GM18511 (cell line): ENCODE results near the gene KRT12.

Source experiments
- ATAC-seq: cut with Tn5 transposase; IDR thresholded peaks from one replicate; pipeline ENCODE4 v1.9.1; 2021; ENCODE audit warnings: mild to moderate bottlenecking, moderate library complexity; ENCODE audit not compliant: unreplicated experiment

KRT12 gene

DNA sequence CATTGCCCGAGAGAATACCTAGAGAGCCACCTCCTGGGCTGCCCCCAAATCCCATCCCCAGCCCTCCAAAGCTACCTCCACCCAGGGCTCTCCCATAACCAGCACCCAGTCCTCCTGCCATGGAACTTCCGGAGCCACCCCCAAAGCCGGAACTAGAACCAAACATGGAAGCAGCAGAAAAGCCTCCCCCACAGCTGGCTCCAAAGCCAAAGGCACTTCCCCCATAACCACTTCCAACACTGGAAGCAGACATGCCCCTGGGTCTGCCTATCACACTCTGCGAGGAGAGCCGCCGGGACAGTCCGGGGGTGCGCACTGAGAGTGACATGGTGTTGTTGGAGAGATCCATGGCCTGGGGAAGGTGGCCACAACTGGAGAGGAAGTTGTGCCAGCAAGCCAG lies at the start of gene KRT12:
Gene KRT12, minus strand, starts transcription at position 386 of the 400 bp plus-strand sequence. Its CDS starts 37 bp downstream, at position 349.
- no peak for ATAC-seq

DNA sequence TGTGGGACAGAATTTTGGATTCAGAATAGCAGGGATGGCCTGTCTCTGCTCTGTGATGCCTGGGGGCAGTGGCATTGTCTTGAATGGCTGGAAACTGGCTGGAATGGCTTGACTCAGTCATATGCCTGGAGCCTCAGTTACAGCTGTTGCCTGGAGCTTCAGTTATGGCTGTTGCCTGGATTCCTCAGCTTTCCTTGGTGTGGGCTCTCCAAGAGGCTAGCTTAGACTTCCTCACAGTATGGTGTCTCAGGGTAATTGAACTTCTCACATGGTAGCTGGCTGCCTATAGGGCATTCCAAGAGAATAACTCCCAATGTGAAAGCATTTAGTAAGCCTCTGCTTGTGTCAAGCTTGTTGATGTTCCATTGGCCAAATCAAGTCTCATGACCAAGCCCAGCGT lies 49.3 kb upstream of the KRT12 start:
- no peak for ATAC-seq

DNA sequence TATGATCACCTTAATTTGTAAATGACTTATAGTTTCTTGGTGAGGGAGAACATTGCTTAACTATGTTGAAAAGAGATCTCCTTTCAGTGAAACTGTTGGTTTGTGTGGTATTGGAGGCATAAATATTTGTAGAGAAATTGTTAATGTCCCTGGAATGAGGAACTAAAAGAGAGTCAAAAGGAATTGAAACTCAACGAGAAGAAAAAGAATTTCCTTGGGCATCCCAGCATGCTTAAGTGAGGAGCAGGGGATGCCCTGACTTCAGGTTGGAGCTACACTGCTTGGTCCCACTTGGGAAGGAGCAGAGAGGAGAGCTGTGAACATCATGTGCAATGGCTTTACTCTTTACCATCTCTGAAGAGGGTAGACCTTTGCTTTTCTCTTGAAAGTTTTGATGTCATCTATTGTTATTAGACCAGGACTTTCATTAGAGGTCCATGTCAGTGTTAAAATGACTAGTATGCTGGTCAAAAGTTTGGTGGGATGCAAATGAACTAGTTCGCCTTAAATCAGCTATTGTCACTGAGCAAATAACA lies 48.8 kb upstream of the KRT12 start:
- no peak for ATAC-seq

GRCh38 chr17:40915199-40915661 lies 48.2 kb upstream of the KRT12 start:
- ATAC-seq: peak; percentile 45

GRCh38 chr17:40914075-40914855 lies 47.2 kb upstream of the KRT12 start:
- no peak for ATAC-seq

DNA sequence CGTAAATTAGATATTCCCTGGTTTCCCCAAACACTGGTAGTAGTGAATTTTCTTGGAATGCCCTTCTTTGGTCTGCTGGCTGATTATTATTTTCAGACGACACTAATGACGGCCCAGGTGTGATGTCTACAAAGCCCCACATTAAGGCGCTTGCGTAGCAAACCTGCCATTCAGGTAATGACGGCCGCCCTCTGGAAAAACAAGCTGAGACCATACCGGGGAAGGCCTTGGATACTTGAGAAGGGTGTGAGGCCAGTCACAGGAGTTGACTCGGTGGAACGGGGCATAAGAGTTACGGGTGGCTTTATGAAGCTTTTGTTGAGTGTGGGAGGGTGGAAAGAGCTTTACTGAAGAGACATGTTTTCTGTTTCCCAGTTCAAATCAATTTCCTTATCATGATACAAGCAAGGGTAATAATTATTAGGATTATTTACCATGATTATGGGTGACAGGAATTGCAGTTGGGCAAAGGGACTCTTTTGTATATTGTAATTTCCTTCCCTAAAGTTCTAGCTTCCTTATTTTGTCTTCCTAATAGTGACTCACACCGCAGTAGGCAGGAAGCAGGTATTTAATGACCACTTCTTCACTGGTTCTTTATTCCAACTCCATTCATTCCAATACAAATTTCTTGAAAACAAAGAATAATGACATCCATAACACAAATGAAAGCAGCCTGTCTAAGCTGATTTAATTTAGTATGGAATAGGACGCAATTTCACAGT lies 45.6 kb upstream of the KRT12 start:
- ATAC-seq: no peak

GRCh38 chr17:40910441-40910841 lies 43.4 kb upstream of the KRT12 start:
- ATAC-seq: no peak

DNA sequence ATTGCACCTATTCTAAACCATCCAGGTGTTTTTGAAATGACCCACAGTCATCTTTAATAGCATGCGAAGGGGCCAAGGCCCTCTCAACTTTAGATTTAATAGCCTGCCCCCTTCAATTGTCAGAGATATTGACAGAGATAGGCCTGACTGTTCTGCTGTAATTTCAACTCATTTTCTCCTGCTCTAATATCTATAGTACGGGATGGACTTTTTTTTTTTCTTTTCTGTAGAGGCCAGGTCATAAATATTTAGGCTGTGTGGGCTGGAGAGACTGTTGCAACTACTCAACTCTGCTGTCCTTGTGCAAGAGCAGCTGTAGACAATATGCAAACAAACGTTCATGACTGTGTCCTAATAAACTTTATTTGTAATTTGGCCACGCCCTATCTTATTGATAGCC lies 42.7 kb upstream of the KRT12 start:
- ATAC-seq: no peak

GRCh38 chr17:40909351-40909750 lies 42.3 kb upstream of the KRT12 start:
- ATAC-seq: no peak

- ATAC-seq: no peak
These were observed 39.6 kb upstream of the KRT12 start for GRCh38 chr17:40906613-40907012.

GRCh38 chr17:40905370-40905769 lies 38.3 kb upstream of the KRT12 start:
- no peak for ATAC-seq

DNA sequence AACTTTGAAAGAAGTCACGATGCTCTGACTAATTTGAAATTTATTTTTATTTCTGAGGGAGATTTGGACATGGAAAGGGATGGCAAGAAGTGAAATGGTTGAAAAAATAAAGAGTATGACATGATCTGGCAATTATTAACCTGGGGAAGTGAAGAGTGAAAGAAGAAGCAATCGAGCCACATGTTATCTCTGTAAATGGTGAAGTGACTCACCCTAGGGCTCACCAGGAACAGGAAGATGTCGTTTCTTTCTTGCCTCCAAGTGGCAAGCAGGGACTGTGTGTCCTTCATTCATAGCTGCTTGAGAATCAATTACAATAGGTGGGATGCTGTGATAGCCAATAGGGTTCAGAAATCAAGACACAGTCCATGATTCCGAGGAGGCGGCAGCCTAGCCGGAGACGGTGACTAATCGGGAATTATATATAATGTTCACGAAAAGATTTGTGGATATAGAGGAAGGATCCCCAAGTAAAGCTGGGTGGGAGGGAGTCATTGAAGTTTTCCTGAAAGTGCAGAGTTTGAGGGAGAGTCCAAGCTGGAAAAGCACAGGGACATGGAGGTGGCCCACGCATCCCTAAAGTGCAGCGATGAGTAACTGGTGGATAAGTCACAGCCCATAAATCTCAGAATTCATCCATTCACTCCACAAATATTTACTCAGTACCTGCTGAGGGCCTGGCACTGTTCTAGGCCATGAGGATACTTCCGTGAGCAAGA lies 36.3 kb upstream of the KRT12 start:
- no peak for ATAC-seq

GRCh38 chr17:40902498-40902897 lies 35.5 kb upstream of the KRT12 start:
- no peak for ATAC-seq

DNA sequence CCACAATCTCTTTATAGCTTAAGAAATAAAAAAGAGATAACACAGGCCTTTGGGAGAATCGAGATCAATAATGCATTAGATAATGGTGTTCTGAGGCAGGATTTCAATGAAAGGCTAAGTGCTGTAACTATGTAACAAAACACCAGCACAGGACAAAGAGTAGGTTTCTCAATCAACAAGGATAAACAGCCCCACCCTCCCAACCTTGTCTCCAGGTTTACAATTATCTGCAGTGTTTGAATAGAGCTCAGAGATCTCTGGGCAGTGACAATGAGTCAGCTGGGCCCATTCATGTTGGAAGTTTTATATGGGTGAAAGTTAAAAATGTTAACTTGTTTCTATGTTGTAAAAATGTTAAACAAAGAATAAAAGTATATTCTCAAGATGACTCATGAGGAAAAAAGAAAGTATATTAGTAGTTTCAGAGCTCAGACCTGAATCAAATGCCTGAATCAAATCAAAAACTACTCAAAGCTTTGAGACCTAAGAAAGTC lies 35.0 kb upstream of the KRT12 start:
- no peak for ATAC-seq

DNA sequence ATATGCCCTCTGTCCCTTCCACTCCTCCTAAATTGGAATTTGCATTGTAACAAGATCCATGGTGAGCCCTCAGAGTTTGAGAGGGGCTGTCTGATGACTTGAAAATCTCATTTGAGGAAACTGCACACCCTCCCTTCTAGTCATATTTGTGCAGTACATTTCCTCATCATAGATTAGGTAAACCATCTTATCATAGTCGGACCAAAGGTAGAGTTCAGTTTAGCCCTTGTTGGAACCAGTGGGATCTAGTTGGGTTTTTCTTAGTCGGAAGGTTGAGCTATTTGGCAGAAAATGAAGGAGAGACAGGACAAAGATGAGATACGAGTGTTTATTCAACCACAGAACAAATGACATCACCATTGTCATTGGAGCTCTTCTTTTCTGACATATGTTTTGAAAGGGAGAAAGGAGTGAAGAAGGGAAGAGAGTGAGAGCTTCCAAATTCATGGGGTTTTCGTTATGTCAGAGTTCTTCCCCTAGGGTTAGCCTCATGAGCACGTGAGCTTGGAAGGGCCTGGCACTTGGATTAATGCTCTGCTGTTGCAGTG lies 33.9 kb upstream of the KRT12 start:
- no peak for ATAC-seq

GRCh38 chr17:40896916-40897455 lies 30.0 kb upstream of the KRT12 start:
- ATAC-seq: no peak

DNA sequence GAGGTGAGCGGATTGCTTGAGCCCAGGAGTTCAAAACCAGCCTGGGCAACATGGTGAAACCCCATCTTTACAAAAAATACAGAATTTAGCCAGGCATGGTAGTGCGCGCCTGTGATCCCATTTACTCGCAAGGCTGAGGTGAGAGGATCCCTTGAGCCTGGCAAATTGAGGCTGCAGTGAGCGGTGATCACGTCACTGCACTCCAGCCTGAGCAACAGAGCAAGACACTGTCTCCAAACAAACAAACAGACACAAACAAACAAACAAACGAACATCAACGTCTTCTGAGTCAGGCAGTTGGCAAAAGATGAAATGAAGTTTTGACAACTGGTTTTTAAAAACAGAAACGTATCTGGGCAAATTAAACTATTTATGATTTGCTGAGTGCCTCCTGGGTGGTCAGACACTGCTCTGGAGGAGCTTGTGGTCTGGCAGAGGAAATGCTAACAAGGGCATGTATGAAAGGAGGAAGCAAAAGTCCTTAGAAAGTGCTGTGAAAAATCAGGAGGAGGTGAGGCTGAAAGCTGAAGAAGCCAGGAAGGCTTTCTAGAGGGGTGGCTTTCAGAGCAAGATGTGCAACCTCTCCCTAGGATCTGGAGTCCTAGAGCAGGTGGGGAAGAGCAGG lies 28.2 kb upstream of the KRT12 start:
- no peak for ATAC-seq

DNA sequence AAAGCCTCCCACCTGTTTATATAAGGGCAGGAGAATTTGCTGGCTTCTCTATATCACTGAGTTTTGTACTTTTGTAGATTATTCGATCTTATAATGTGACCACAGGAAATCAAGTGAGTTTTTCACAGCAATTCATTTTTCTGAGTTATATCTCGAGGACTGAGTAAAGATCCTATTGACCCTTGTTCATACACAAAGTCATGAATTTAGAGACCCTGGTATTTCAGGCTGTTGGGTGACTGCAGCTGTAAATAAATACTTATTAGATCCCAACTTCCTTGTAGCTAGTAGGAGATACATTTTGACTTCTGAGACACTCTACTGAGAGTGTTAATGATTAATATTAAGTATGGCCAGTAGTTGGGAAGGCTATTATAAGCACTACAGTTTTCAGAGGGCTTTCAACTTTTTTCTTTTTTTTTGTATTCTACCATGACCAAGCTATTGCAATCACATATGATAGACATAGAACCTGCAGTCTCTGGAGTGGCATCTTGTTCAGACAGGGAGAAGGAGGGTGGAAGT lies 21.2 kb upstream of the KRT12 start:
- ATAC-seq: no peak

DNA sequence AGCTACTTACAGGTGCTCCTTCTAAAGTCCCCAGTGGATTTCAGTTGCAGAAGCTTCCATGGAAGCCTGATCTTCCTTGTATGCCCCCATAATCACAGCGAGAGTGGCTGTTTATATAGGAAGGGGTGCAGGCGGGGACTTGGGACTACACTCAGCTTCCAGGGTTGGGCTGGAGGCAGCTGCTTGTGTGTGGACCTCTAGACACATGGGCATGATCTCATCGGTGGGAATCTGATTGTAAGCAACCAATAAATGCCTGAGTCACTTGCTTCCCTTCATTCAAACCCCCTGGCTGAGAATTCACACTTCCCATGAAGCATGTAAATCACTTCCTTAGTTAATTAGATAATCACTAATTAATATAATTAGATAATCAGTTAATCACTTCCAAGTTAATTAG lies 19.1 kb upstream of the KRT12 start:
- no peak for ATAC-seq
